GM06990 (cell line): ENCODE data around the gene PIK3AP1.

Experiments
- DNase-seq: peaks from one replicate; pipeline ENCODE4 v3.0.0-alpha.2; 2011; ENCODE audit not compliant: insufficient read length; ENCODE audit errors: extremely low read depth
- H3K27me3 ChIP-seq: replicated peaks from 2 replicates; pipeline ENCODE4 v1.6.0; 2011; ENCODE audit warnings: low read length; ENCODE audit not compliant: control insufficient read depth, insufficient read depth
- H3K36me3 ChIP-seq: 2 replicates; pipeline ENCODE4 v1.5.1; 2011; ENCODE audit warnings: low read length; ENCODE audit not compliant: control insufficient read depth, insufficient read depth
- H3K4me3 ChIP-seq: replicated peaks from 2 replicates; pipeline ENCODE4 v1.5.1; 2011; ENCODE audit warnings: low read depth, mild to moderate bottlenecking, control low read depth, low read length
- CTCF ChIP-seq: IDR thresholded peaks from 2 replicates; pipeline ENCODE4 v1.5.1; 2011; ENCODE audit warnings: low read length, control low read depth, mild to moderate bottlenecking, inconsistent platforms; ENCODE audit not compliant: insufficient read depth, poor library complexity, severe bottlenecking

The PIK3AP1 gene

GRCh38 chr10:96608805-96609204 is 111.5 kb downstream of the PIK3AP1 start:
- Histone ChIP-seq H3K27me3 (no peaks in the 10 kb centered on the region), H3K36me3 (peaks cover 16% of the 10 kb centered on the region), H3K4me3 (no peak overlapping the region)
- DNase-seq: no peak
- TF ChIP-seq CTCF: no peak

DNA sequence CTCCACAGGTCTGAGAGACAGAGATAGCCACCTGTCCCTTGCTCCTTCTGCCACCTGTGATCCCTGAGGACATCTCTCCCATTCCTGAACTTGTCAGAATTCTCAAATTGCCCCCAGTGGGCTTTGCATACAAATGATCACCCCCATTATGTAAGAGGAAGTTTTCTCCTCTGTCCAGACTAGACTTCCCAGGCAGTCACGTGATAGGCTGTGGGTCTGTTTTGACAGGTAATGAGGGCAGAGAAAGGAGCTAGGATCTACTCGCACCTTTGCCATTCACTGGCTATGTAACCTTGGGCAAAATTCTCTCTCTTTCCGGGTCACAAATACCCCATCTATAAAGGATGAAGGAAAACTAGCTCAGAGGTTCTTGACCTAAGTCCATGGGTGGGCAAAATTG is 112.1 kb downstream of the PIK3AP1 start:
- DNase-seq: no peak
- no peak for TF ChIP-seq CTCF
- Histone ChIP-seq H3K36me3 (peaks cover 12% of the 10 kb centered on the region), H3K4me3 (no peak overlapping the region), H3K27me3 (no peaks in the 10 kb centered on the region)

DNA sequence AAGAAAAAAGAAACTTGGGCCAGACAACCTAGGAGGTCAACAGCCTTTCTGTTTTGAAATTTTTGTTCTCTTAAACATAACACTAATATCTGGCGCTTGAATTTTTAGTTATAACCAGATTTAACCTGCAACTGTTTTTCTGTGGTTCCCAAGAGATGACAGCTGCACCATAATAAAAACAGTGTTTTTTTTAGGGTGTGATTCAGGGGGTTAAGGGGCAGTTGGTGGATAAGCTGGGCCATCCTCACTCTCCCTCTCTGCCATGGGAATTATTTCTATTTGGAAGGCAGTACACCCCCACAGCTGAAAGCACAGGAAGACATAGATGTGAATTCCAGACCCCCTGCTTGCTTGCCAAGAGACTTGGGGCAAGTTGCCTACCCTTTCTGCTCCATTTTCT is 113.4 kb downstream of the PIK3AP1 start:
- DNase-seq: no peak
- no peak overlapping the region for H3K4me3 ChIP-seq
- peaks cover 17% of the 10 kb centered on the region for H3K36me3 ChIP-seq
- no peaks in the 10 kb centered on the region for H3K27me3 ChIP-seq
- TF ChIP-seq CTCF: no peak

- DNase-seq: no peak
- Histone ChIP-seq H3K36me3 (peaks cover 16% of the 10 kb centered on the region), H3K4me3 (no peak overlapping the region), H3K27me3 (no peaks in the 10 kb centered on the region)
- TF ChIP-seq CTCF: no peak
Measured at GRCh38 chr10:96606216-96606615, 114.1 kb downstream of the PIK3AP1 start.

GRCh38 chr10:96600337-96600736 is 120.0 kb downstream of the PIK3AP1 start:
- H3K27me3 ChIP-seq: no peaks in the 10 kb centered on the region
- H3K4me3 ChIP-seq: no peak overlapping the region
- TF ChIP-seq CTCF: no peak
- DNase-seq: no peak
- H3K36me3 ChIP-seq: peaks cover 13% of the 10 kb centered on the region

GRCh38 chr10:96598846-96599245 is 121.5 kb downstream of the PIK3AP1 start:
- H3K36me3 ChIP-seq: peaks cover 13% of the 10 kb centered on the region
- DNase-seq: no peak
- H3K4me3 ChIP-seq: no peak overlapping the region
- TF ChIP-seq CTCF: no peak
- H3K27me3 ChIP-seq: no peaks in the 10 kb centered on the region
